HEK293 (cell line): Measurements from ENCODE around the gene SDC3.

ENCODE experiments used
- CTCF ChIA-PET: fragments of 350-600 bp; formaldehyde crosslinking; extraction: SDS; loops from one replicate; lab custom pipeline; 2021; ENCODE audit warnings: antibody characterized with exemption; lab: Yijun Ruan, JAX
- POLR2A ChIA-PET: fragments of 300-600 bp; formaldehyde crosslinking; extraction: SDS; loops from one replicate; lab custom pipeline; 2020; ENCODE audit warnings: antibody characterized with exemption, inconsistent platforms; lab: Yijun Ruan, JAX
- H3K27ac ChIP-seq: fragments of 200-500 bp; sonication (Bioruptor generic); 2 replicates; pipeline ENCODE4 v1.5.1; 2014; ENCODE audit warnings: low read depth, low read length, control low read depth, inconsistent platforms; ENCODE audit errors: extremely low read depth
- H3K36me3 ChIP-seq, 2 experiments: fragments of 200-500 bp in 1 of 2; sonication (Bioruptor generic) in 1 of 2; 1 replicate in 1 of 2; 2 replicates in 1 of 2; pipeline ENCODE4 v1.5.1; 2014 to 2017; ENCODE audit warnings: inconsistent platforms in 2 of 2, low read length in 2 of 2; ENCODE audit not compliant: control insufficient read depth in 2 of 2, insufficient read depth in 1 of 2
- H3K4me1 ChIP-seq: fragments of 200-500 bp; sonication (Bioruptor generic); 2 replicates; pipeline ENCODE4 v1.5.1; 2014; ENCODE audit warnings: mild to moderate bottlenecking, low read length, inconsistent platforms; ENCODE audit not compliant: control insufficient read depth, insufficient read depth
- H3K4me3 ChIP-seq: 2 replicates; pipeline ENCODE4 v1.5.1; 2011; ENCODE audit warnings: low read depth, mild to moderate bottlenecking, control low read depth, low read length, moderate library complexity
- H3K9me3 ChIP-seq: fragments of 200-500 bp; sonication (Bioruptor generic); 2 replicates; pipeline ENCODE4 v1.5.1; 2014; ENCODE audit warnings: low read depth, low read length, inconsistent platforms; ENCODE audit not compliant: control insufficient read depth, insufficient read depth
- EGR2 ChIP-seq: fragments of 450-650 bp; formaldehyde crosslinking; IDR thresholded peaks from 2 replicates; pipeline ENCODE4 v1.5.1; 2016; ENCODE audit warnings: low read depth, missing biosample characterization, missing genetic modification characterization
- HOXA7 ChIP-seq: sonication (generic); formaldehyde crosslinking; IDR thresholded peaks from 2 replicates; pipeline ENCODE4 v1.8.1; 2022; ENCODE audit warnings: missing genetic modification reagents, borderline replicate concordance
- KLF9 ChIP-seq: fragments of 450-650 bp; formaldehyde crosslinking; IDR thresholded peaks from 2 replicates; pipeline ENCODE4 v1.5.1; 2016; ENCODE audit warnings: missing biosample characterization, missing genetic modification characterization, low read depth
- MEIS1 ChIP-seq: sonication (generic); formaldehyde crosslinking; IDR thresholded peaks from 2 replicates; pipeline ENCODE4 v1.8.1; 2022; ENCODE audit warnings: missing genetic modification reagents, mild to moderate bottlenecking, borderline replicate concordance
- TCF7L2 ChIP-seq: IDR thresholded peaks from 2 replicates; pipeline ENCODE4 v1.6.1; 2011; ENCODE audit warnings: low read depth, mild to moderate bottlenecking, inconsistent platforms, low read length, moderate library complexity, borderline replicate concordance
- ZBTB1 ChIP-seq: fragments of 450-650 bp; formaldehyde crosslinking; IDR thresholded peaks from 2 replicates; pipeline ENCODE4 v1.5.1; 2016; ENCODE audit warnings: missing biosample characterization, missing genetic modification characterization
- ZFHX2 ChIP-seq: fragments of 450-650 bp; formaldehyde crosslinking; conservative IDR thresholded peaks from 2 replicates; pipeline ENCODE4 v1.5.1; 2016; ENCODE audit warnings: missing biosample characterization, missing genetic modification characterization
- ZNF248 ChIP-seq: fragments of 450-650 bp; formaldehyde crosslinking; IDR thresholded peaks from 2 replicates; pipeline ENCODE4 v1.5.1; 2017; ENCODE audit warnings: missing biosample characterization, missing genetic modification characterization
- ZNF302 ChIP-seq: fragments of 450-650 bp; formaldehyde crosslinking; IDR thresholded peaks from 2 replicates; pipeline ENCODE4 v1.5.1; 2016; ENCODE audit warnings: missing biosample characterization, missing genetic modification characterization, low read depth
- ZNF324 ChIP-seq: fragments of 450-650 bp; formaldehyde crosslinking; IDR thresholded peaks from 2 replicates; pipeline ENCODE4 v1.5.1; 2016; ENCODE audit warnings: missing biosample characterization, missing genetic modification characterization
- ZNF510 ChIP-seq: fragments of 450-650 bp; formaldehyde crosslinking; IDR thresholded peaks from 2 replicates; pipeline ENCODE4 v1.5.1; 2018; ENCODE audit warnings: mild to moderate bottlenecking, missing genetic modification characterization, missing biosample characterization; ENCODE audit not compliant: insufficient replicate concordance
- ZNF660 ChIP-seq: fragments of 450-650 bp; IDR thresholded peaks from 2 replicates; pipeline ENCODE4 v1.5.1; 2018; ENCODE audit warnings: missing biosample characterization, mild to moderate bottlenecking, missing genetic modification characterization
- ZNF768 ChIP-seq: fragments of 450-650 bp; formaldehyde crosslinking; IDR thresholded peaks from 2 replicates; pipeline ENCODE4 v1.5.1; 2018; ENCODE audit warnings: missing biosample characterization, mild to moderate bottlenecking, missing genetic modification characterization
- ZNF837 ChIP-seq: fragments of 450-650 bp; formaldehyde crosslinking; IDR thresholded peaks from 2 replicates; pipeline ENCODE4 v1.5.1; 2016; ENCODE audit warnings: missing biosample characterization, missing genetic modification characterization
- TF ChIP-seq, protein P1 (sequence below): fragments of 450-650 bp; formaldehyde crosslinking; IDR thresholded peaks from 2 replicates; pipeline ENCODE4 v1.5.1; 2016; ENCODE audit warnings: missing biosample characterization, missing genetic modification characterization
- TF ChIP-seq, protein P2 (sequence below): fragments of 450-650 bp; formaldehyde crosslinking; IDR thresholded peaks from 2 replicates; pipeline ENCODE4 v1.5.1; 2017; ENCODE audit warnings: missing biosample characterization, missing genetic modification characterization
- TF ChIP-seq, protein P3 (sequence below): fragments of 450-650 bp; formaldehyde crosslinking; IDR thresholded peaks from 2 replicates; pipeline ENCODE4 v1.5.1; 2017; ENCODE audit warnings: missing biosample characterization, missing genetic modification characterization
- TF ChIP-seq, protein P4 (sequence below): fragments of 450-650 bp; formaldehyde crosslinking; IDR thresholded peaks from 2 replicates; pipeline ENCODE4 v1.5.1; 2017; ENCODE audit warnings: missing biosample characterization, missing genetic modification characterization
- TF ChIP-seq, protein P5 (sequence below): fragments of 450-650 bp; formaldehyde crosslinking; IDR thresholded peaks from 2 replicates; pipeline ENCODE4 v1.5.1; 2017; ENCODE audit warnings: missing biosample characterization, missing genetic modification characterization

The SDC3 gene

DNA sequence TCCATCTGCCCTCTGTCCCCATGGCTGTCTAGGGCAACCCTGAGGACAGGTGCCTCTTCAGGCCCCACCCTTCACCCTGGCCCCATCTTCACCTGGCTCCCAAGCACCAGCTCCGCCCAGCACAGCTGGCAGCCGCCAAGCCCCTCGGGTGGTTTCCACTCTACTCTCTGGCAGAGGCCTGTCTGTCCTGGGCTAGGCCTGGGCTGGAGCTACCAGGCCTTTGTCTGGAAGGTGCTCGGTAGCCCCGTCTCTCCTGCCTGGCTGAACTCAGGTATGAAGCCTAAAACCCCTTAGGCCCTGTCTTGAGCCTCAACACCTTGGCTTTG lies 17.4 kb downstream of the SDC3 start:
- no peaks in the 10 kb centered on the region; a peak in 1 of 3 replicates for H3K36me3 ChIP-seq
- H3K27ac ChIP-seq, result no peak overlapping the region
- TF ChIP-seq ZNF324 (no peak), ZNF660 (tag by site-specific recombination) (no peak), TCF7L2 (no peak), ZNF837 (no peak), MEIS1 (CRISPR knock-in tag) (no peak), KLF9 (no peak), ZNF248 (tag by site-specific recombination) (no peak)
- TF ChIP-seq, protein P1, sequence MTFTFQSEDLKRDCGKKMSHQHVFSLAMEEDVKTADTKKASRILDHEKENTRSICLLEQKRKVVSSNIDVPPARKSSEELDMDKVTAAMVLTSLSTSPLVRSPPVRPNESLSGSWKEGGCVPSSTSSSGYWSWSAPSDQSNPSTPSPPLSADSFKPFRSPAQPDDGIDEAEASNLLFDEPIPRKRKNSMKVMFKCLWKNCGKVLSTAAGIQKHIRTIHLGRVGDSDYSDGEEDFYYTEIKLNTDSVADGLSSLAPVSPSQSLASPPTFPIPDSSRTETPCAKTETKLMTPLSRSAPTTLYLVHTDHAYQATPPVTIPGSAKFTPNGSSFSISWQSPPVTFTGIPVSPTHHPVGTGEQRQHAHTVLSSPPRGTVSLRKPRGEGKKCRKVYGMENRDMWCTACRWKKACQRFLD (tag by site-specific recombination), result no peak
- TF ChIP-seq, protein P2, sequence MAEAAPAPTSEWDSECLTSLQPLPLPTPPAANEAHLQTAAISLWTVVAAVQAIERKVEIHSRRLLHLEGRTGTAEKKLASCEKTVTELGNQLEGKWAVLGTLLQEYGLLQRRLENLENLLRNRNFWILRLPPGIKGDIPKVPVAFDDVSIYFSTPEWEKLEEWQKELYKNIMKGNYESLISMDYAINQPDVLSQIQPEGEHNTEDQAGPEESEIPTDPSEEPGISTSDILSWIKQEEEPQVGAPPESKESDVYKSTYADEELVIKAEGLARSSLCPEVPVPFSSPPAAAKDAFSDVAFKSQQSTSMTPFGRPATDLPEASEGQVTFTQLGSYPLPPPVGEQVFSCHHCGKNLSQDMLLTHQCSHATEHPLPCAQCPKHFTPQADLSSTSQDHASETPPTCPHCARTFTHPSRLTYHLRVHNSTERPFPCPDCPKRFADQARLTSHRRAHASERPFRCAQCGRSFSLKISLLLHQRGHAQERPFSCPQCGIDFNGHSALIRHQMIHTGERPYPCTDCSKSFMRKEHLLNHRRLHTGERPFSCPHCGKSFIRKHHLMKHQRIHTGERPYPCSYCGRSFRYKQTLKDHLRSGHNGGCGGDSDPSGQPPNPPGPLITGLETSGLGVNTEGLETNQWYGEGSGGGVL (tag by site-specific recombination), result no peak
- TF ChIP-seq, protein P3, sequence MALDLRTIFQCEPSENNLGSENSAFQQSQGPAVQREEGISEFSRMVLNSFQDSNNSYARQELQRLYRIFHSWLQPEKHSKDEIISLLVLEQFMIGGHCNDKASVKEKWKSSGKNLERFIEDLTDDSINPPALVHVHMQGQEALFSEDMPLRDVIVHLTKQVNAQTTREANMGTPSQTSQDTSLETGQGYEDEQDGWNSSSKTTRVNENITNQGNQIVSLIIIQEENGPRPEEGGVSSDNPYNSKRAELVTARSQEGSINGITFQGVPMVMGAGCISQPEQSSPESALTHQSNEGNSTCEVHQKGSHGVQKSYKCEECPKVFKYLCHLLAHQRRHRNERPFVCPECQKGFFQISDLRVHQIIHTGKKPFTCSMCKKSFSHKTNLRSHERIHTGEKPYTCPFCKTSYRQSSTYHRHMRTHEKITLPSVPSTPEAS (tag by site-specific recombination), result no peak
- ChIA-PET CTCF (no interaction called here), POLR2A (no interaction called here)
- no peaks in the 10 kb centered on the region for H3K9me3 ChIP-seq
- peaks cover 2% of the 10 kb centered on the region; the same call in 1 of the 2 replicates for H3K4me1 ChIP-seq
- H3K4me3 ChIP-seq, result no peak overlapping the region

DNA sequence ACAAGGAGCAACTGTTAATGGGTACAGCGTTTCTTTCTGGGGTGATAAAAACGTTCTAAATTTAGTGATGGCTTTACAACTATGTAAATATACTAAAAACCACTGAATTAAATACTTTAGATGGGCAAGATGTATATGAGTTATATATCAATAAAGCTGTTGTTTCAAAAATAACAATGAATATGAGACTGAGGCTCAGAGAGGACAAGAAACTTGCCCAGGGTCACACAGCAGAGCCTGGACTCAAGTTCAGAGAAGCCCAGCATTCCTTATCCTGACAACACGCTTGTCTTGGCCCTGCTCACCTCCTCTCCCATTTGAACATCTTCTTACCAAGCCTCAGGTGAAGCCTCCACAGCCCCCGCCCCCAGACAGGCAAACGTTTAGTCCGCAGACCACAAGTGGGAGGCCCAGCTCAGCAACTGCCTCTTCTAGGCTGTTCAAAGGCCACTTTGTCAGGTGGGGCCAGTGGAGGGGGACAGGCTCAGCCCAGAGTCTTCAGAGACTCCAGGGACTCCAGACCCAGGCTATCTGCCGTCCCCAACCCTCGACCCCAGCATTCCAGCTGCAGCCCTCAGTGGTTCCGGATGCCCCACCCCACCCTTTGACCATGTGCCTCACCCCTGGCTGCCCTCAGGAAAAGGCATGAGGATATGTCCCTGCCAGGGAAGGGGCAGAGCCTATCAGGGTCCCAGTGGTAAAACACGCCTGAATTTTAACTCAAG lies 17.9 kb downstream of the SDC3 start:
- POLR2A ChIA-PET, result no interaction called here
- no peaks in the 10 kb centered on the region for H3K9me3 ChIP-seq
- CTCF ChIA-PET, result no interaction called here
- H3K36me3 ChIP-seq, result no peaks in the 10 kb centered on the region; a peak in 1 of 3 replicates
- H3K4me3 ChIP-seq, result no peak overlapping the region
- no peak overlapping the region for H3K27ac ChIP-seq
- no peaks in the 10 kb centered on the region for H3K4me1 ChIP-seq
- TF ChIP-seq ZNF768 (tag by site-specific recombination), result peak; percentile 53; the same call in 1 of the 2 replicates
- TF ChIP-seq, protein P4, sequence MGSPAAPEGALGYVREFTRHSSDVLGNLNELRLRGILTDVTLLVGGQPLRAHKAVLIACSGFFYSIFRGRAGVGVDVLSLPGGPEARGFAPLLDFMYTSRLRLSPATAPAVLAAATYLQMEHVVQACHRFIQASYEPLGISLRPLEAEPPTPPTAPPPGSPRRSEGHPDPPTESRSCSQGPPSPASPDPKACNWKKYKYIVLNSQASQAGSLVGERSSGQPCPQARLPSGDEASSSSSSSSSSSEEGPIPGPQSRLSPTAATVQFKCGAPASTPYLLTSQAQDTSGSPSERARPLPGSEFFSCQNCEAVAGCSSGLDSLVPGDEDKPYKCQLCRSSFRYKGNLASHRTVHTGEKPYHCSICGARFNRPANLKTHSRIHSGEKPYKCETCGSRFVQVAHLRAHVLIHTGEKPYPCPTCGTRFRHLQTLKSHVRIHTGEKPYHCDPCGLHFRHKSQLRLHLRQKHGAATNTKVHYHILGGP, result no peak
- TF ChIP-seq, protein P5, sequence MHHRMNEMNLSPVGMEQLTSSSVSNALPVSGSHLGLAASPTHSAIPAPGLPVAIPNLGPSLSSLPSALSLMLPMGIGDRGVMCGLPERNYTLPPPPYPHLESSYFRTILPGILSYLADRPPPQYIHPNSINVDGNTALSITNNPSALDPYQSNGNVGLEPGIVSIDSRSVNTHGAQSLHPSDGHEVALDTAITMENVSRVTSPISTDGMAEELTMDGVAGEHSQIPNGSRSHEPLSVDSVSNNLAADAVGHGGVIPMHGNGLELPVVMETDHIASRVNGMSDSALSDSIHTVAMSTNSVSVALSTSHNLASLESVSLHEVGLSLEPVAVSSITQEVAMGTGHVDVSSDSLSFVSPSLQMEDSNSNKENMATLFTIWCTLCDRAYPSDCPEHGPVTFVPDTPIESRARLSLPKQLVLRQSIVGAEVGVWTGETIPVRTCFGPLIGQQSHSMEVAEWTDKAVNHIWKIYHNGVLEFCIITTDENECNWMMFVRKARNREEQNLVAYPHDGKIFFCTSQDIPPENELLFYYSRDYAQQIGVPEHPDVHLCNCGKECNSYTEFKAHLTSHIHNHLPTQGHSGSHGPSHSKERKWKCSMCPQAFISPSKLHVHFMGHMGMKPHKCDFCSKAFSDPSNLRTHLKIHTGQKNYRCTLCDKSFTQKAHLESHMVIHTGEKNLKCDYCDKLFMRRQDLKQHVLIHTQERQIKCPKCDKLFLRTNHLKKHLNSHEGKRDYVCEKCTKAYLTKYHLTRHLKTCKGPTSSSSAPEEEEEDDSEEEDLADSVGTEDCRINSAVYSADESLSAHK, result no peak
- TF ChIP-seq ZNF302 (tag by site-specific recombination), result no peak
- TF ChIP-seq HOXA7 (CRISPR knock-in tag), result no peak
- peak; percentile 77 for TF ChIP-seq EGR2 (tag by site-specific recombination)
- TF ChIP-seq ZBTB1, result no peak
- TF ChIP-seq ZNF510 (tag by site-specific recombination), result no peak
- peak; percentile 52; the same call in 1 of the 2 replicates for TF ChIP-seq ZFHX2
